Ascending aorta (tissue), 2 donors: ENCODE results near the gene B4GALT7. TPM values are rescaled to one million over a fixed set of nuclear protein-coding genes. Genes with fewer than 3 reads are reported as not detected.

ENCODE experiments used
- DNase-seq, 2 donors: peaks; one replicate each; pipeline ENCODE4 v3.0.0-alpha.2; 2019; ENCODE audit warnings: low spot score in 2 of 2
- H3K27ac ChIP-seq, 2 donors: fragments of 200-600 bp; sonication (generic); one replicate each; pipeline ENCODE4 v1.5.1; 2016 to 2017; ENCODE audit warnings: mild to moderate bottlenecking in 1 of 2
- H3K27me3 ChIP-seq: fragments of 200-600 bp; sonication (generic); one replicate; pipeline ENCODE4 v1.5.1; 2017
- H3K36me3 ChIP-seq, 2 donors: fragments of 200-600 bp; sonication (generic); one replicate each; pipeline ENCODE4 v1.5.1; 2016
- H3K4me1 ChIP-seq, 2 donors: fragments of 200-600 bp; sonication (generic); one replicate each; pipeline ENCODE4 v1.5.1; 2016 to 2017; ENCODE audit warnings: mild to moderate bottlenecking in 1 of 2
- H3K4me3 ChIP-seq, 2 donors: fragments of 200-600 bp; sonication (generic); one replicate each; pipeline ENCODE4 v1.5.1; 2016 to 2017; ENCODE audit warnings: mild to moderate bottlenecking in 1 of 2
- H3K9me3 ChIP-seq, 2 donors: fragments of 200-600 bp; sonication (generic); one replicate each; pipeline ENCODE4 v1.5.1; 2016
- intact Hi-C: fragments of 100-400 bp; cut with DNase I; formaldehyde crosslinking; loops from one replicate; pipeline ENCODE4 v1.15.1; 2023
- total RNA-seq: library from RNA; depleted of rRNA; stranded (reverse); fragments of >200 nt; gene quantifications from one replicate; pipeline ENCODE4 v1.1.0, GENCODE V29; 2016
- TF ChIP-seq, protein P1 (sequence below), 3 experiments: fragments of 200-600 bp in 2 of 3; fragments of 450-650 bp in 1 of 3; sonication (generic) in 2 of 3; IDR thresholded peaks; one replicate each; pipeline ENCODE4 v1.5.1; 2016 to 2019; ENCODE audit warnings: antibody characterized with exemption in 3 of 3, mild to moderate bottlenecking in 1 of 3, moderate library complexity in 1 of 3

The B4GALT7 gene
- total RNA-seq, 1 donor from 2014 or later = 25.7 TPM

DNA sequence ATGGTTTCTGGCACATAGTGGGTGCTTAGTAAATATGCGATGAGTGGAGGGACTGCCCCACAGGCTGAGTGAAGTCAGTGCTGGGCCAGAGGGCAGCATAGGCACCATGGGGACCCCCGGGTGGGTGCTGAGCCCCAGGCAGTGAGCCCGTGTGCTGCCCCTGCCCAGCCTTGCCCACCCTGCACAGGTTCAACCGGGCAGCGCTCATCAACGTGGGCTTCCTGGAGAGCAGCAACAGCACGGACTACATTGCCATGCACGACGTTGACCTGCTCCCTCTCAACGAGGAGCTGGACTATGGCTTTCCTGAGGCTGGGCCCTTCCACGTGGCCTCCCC, 7.2 kb downstream of the B4GALT7 start:
- TF ChIP-seq, protein P1, sequence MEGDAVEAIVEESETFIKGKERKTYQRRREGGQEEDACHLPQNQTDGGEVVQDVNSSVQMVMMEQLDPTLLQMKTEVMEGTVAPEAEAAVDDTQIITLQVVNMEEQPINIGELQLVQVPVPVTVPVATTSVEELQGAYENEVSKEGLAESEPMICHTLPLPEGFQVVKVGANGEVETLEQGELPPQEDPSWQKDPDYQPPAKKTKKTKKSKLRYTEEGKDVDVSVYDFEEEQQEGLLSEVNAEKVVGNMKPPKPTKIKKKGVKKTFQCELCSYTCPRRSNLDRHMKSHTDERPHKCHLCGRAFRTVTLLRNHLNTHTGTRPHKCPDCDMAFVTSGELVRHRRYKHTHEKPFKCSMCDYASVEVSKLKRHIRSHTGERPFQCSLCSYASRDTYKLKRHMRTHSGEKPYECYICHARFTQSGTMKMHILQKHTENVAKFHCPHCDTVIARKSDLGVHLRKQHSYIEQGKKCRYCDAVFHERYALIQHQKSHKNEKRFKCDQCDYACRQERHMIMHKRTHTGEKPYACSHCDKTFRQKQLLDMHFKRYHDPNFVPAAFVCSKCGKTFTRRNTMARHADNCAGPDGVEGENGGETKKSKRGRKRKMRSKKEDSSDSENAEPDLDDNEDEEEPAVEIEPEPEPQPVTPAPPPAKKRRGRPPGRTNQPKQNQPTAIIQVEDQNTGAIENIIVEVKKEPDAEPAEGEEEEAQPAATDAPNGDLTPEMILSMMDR (IDR thresholded peaks at IDR 0.05) = no peak
- intact Hi-C loops = no loop called here
- Histone ChIP-seq H3K4me3 (no peak overlapping the region), H3K4me1 (no peaks in the 10 kb centered on the region), H3K9me3 (no peaks in the 10 kb centered on the region), H3K27ac (no peak overlapping the region), H3K36me3 (peaks cover 9 to 11% of the 10 kb centered on the region in 2 donors), H3K27me3 (no peaks in the 10 kb centered on the region)
- DNase-seq = no peak

DNA sequence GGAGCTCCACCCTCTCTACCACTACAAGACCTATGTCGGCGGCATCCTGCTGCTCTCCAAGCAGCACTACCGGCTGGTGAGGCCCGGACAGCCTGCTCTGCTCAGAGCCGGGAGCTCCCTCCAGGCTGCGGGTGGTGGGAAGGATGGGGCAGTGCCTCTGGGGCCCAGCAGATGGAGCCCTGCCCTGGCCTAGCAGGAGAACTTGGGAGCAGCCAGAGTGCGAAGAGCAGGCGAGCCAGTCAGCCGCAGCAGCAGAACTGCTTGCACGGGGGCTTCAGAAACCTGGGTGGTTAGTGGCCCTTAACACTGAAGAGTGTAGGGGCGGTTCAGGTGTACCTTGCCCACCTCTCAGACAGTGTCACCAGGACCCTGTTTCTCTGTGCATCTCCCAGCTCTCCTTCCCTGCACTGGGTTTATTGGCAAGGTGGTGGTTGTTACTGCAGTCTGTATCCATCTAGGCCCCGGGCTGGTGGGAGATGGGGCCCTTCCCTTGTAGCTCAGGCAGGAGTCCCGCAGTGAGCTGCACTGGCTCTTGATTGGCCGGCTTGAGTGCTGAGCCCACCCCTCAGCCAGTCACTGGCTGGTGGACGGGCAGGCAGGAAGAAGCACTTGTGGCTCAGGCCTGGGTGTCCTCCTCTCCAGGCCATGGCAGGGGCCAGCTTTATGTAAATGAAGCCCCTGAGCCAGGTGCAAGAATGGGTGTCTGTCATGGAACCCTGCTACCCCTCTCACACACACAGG, 7.7 kb downstream of the B4GALT7 start:
- Histone ChIP-seq H3K27ac (no peak overlapping the region), H3K4me3 (no peak overlapping the region), H3K9me3 (no peaks in the 10 kb centered on the region), H3K36me3 (peaks cover 9 to 11% of the 10 kb centered on the region in 2 donors), H3K4me1 (no peaks in the 10 kb centered on the region), H3K27me3 (no peaks in the 10 kb centered on the region)
- intact Hi-C loops = no loop called here
- TF ChIP-seq, protein P1 (IDR thresholded peaks at IDR 0.05) = peak; percentile 46 to 85 (median 81)
- peak in 1 of 2 donors; percentile 81 for DNase-seq

DNA sequence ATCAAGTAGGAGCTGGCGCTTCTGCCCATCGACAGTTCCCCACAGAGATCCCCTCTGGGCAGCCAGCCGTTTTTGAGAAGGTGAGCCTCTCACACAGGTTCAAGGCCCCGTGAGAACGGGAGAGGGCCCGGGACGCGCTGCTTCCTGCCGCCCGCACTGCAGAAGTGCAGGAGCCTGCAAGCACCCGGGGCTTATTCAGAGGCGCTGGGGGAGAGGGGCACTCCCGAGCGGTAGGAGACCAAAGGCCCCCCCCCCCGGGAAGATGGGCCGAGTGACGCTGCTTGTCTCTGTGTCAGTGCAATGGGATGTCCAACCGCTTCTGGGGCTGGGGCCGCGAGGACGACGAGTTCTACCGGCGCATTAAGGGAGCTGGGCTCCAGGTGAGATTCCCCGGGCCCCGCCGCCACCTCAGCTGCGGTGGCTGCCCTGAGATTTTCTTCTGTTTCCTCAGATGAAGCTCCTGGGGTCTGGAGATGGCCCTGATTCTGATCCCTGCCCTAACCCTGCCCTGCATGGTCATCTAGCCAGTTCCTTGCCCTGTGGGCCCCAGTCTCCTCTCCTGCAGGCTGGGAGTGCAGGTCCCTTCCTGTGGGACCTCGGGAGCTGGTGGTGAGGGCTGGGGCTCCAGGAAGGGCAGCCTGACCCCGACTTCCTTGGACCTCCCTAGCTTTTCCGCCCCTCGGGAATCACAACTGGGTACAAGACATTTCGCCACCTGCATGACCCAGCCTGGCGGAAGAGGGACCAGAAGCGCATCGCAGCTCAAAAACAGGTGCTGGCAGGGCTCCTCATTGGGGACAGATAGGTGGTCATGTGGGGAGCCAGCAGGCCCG, 8.5 kb downstream of the B4GALT7 start:
- Histone ChIP-seq H3K27me3 (no peaks in the 10 kb centered on the region), H3K27ac (no peak overlapping the region), H3K4me1 (no peaks in the 10 kb centered on the region), H3K36me3 (peaks cover 9 to 11% of the 10 kb centered on the region in 2 donors), H3K9me3 (no peaks in the 10 kb centered on the region), H3K4me3 (no peak overlapping the region)
- intact Hi-C loops = no loop called here
- TF ChIP-seq, protein P1 (IDR thresholded peaks at IDR 0.05) = no peak
- no peak for DNase-seq

DNA sequence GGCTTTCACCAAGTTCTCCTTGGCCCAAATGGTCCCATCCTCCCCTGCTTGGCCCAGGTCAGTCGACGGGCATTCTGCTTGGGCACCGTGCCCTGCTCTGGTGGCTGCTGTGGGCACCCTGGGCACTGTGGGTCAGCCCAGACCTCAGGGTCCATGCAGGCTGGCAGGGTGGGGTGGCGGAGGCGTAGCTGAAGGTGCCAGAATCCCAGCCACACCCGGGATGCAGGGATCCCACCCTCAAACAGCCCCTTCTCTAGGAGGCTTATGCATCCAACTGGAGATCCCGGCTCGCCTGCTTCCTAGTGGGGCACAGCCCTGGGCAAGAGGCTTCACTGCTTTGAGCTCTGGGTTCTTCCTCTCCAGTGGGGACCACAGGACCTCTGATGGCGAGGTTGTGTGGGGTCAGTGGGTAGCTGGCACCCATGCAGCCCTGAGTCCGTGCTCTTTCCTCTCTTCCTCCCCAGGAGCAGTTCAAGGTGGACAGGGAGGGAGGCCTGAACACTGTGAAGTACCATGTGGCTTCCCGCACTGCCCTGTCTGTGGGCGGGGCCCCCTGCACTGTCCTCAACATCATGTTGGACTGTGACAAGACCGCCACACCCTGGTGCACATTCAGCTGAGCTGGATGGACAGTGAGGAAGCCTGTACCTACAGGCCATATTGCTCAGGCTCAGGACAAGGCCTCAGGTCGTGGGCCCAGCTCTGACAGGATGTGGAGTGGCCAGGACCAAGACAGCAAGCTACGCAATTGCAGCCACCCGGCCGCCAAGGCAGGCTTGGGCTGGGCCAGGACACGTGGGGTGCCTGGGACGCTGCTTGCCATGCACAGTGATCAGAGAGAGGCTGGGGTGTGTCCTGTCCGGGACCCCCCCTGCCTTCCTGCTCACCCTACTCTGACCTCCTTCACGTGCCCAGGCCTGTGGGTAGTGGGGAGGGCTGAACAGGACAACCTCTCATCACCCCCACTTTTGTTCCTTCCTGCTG, 9.4 kb downstream of the B4GALT7 start:
- intact Hi-C loops = no loop called here
- Histone ChIP-seq H3K4me1 (no peaks in the 10 kb centered on the region), H3K27ac (no peak overlapping the region), H3K4me3 (no peak overlapping the region), H3K9me3 (no peaks in the 10 kb centered on the region), H3K27me3 (no peaks in the 10 kb centered on the region), H3K36me3 (peaks cover 9 to 11% of the 10 kb centered on the region in 2 donors)
- TF ChIP-seq, protein P1 (IDR thresholded peaks at IDR 0.05) = no peak
- no peak for DNase-seq

DNA sequence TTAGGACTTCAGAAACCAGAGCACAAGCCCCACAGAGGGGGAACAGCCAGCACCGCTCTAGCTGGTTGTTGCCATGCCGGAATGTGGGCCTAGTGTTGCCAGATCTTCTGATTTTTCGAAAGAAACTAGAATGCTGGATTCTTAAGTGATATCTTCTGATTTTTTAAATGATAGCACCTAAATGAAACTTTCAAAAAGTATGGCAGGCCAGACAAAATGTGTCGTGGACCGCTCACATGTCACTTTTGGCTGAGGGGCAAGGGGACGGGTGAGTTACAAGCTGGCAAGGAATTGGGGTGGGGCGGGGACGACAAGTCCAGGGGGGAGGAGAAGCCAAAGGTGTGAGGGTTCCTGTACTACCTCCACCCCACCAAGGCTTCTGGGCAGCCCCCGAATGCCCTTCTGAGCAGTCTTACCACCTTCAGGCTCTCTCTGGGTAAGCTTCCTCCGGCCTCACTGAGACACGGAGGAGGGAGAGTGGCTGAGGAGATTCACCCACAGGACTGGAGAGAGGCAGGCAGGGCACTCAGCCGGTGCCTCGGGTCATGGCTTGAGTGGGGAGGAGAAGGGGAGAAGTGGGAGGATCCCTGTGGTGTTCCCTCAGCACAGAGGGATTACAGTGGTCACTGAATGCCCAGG, 10.3 kb downstream of the B4GALT7 start:
- Histone ChIP-seq H3K27ac (no peak overlapping the region), H3K27me3 (no peaks in the 10 kb centered on the region), H3K36me3 (peaks cover 7 to 9% of the 10 kb centered on the region in 2 donors), H3K4me3 (no peak overlapping the region), H3K4me1 (no peaks in the 10 kb centered on the region), H3K9me3 (no peaks in the 10 kb centered on the region)
- TF ChIP-seq, protein P1 (IDR thresholded peaks at IDR 0.05) = no peak
- no peak for DNase-seq
- intact Hi-C loops = no loop called here
